HEK293 (cell line): ENCODE data around the gene PNLIPRP1.

Experiments used
- CTCF ChIA-PET: fragments of 350-600 bp; formaldehyde crosslinking; extraction: SDS; loops from one replicate; lab custom pipeline; 2021; ENCODE audit warnings: antibody characterized with exemption; lab: Yijun Ruan, JAX
- POLR2A ChIA-PET: fragments of 300-600 bp; formaldehyde crosslinking; extraction: SDS; loops from one replicate; lab custom pipeline; 2020; ENCODE audit warnings: antibody characterized with exemption, inconsistent platforms; lab: Yijun Ruan, JAX
- H3K27ac ChIP-seq: fragments of 200-500 bp; sonication (Bioruptor generic); 2 replicates; pipeline ENCODE4 v1.5.1; 2014; ENCODE audit warnings: low read depth, low read length, control low read depth, inconsistent platforms; ENCODE audit errors: extremely low read depth
- H3K36me3 ChIP-seq, 2 experiments: fragments of 200-500 bp in 1 of 2; sonication (Bioruptor generic) in 1 of 2; 1 replicate in 1 of 2; 2 replicates in 1 of 2; pipeline ENCODE4 v1.5.1; 2014 to 2017; ENCODE audit warnings: inconsistent platforms in 2 of 2, low read length in 2 of 2; ENCODE audit not compliant: control insufficient read depth in 2 of 2, insufficient read depth in 1 of 2
- H3K4me1 ChIP-seq: fragments of 200-500 bp; sonication (Bioruptor generic); 2 replicates; pipeline ENCODE4 v1.5.1; 2014; ENCODE audit warnings: mild to moderate bottlenecking, low read length, inconsistent platforms; ENCODE audit not compliant: control insufficient read depth, insufficient read depth
- H3K4me3 ChIP-seq: 2 replicates; pipeline ENCODE4 v1.5.1; 2011; ENCODE audit warnings: low read depth, mild to moderate bottlenecking, control low read depth, low read length, moderate library complexity
- H3K9me3 ChIP-seq: fragments of 200-500 bp; sonication (Bioruptor generic); 2 replicates; pipeline ENCODE4 v1.5.1; 2014; ENCODE audit warnings: low read depth, low read length, inconsistent platforms; ENCODE audit not compliant: control insufficient read depth, insufficient read depth
- ELK4 ChIP-seq: IDR thresholded peaks from 2 replicates; pipeline ENCODE4 v1.6.1; 2011; ENCODE audit warnings: mild to moderate bottlenecking, low read depth, low read length, borderline replicate concordance
- GLI4 ChIP-seq: fragments of 450-650 bp; formaldehyde crosslinking; IDR thresholded peaks from 2 replicates; pipeline ENCODE4 v1.5.1; 2016; ENCODE audit warnings: missing biosample characterization, missing genetic modification characterization
- GLIS1 ChIP-seq: fragments of 450-650 bp; formaldehyde crosslinking; IDR thresholded peaks from 2 replicates; pipeline ENCODE4 v1.5.1; 2016; ENCODE audit warnings: missing biosample characterization, missing genetic modification characterization
- HOXA7 ChIP-seq: sonication (generic); formaldehyde crosslinking; IDR thresholded peaks from 2 replicates; pipeline ENCODE4 v1.8.1; 2022; ENCODE audit warnings: missing genetic modification reagents, borderline replicate concordance
- SP3 ChIP-seq: fragments of 450-650 bp; formaldehyde crosslinking; IDR thresholded peaks from 2 replicates; pipeline ENCODE4 v1.5.1; 2016; ENCODE audit warnings: missing biosample characterization, missing genetic modification characterization
- ZBTB20 ChIP-seq: fragments of 450-650 bp; formaldehyde crosslinking; IDR thresholded peaks from 2 replicates; pipeline ENCODE4 v1.5.1; 2016; ENCODE audit warnings: missing biosample characterization, missing genetic modification characterization
- ZBTB21 ChIP-seq: fragments of 450-650 bp; formaldehyde crosslinking; IDR thresholded peaks from 2 replicates; pipeline ENCODE4 v1.5.1; 2017; ENCODE audit warnings: missing biosample characterization, missing genetic modification characterization
- ZBTB49 ChIP-seq: fragments of 450-650 bp; formaldehyde crosslinking; IDR thresholded peaks from 2 replicates; pipeline ENCODE4 v1.5.1; 2016; ENCODE audit warnings: missing biosample characterization, missing genetic modification characterization, low read depth
- ZFP41 ChIP-seq: fragments of 450-650 bp; formaldehyde crosslinking; IDR thresholded peaks from 2 replicates; pipeline ENCODE4 v1.5.1; 2016; ENCODE audit warnings: missing biosample characterization, missing genetic modification characterization, borderline replicate concordance
- ZNF26 ChIP-seq: fragments of 450-650 bp; formaldehyde crosslinking; IDR thresholded peaks from 2 replicates; pipeline ENCODE4 v1.5.1; 2016; ENCODE audit warnings: missing biosample characterization, missing genetic modification characterization
- ZNF521 ChIP-seq: fragments of 450-650 bp; formaldehyde crosslinking; IDR thresholded peaks from 2 replicates; pipeline ENCODE4 v1.5.1; 2017; ENCODE audit warnings: missing biosample characterization, mild to moderate bottlenecking, missing genetic modification characterization
- ZNF544 ChIP-seq: fragments of 450-650 bp; formaldehyde crosslinking; IDR thresholded peaks from 2 replicates; pipeline ENCODE4 v1.5.0; 2017; ENCODE audit warnings: missing biosample characterization, missing genetic modification characterization
- ZNF654 ChIP-seq: fragments of 450-650 bp; formaldehyde crosslinking; IDR thresholded peaks from 2 replicates; pipeline ENCODE4 v1.5.1; 2016; ENCODE audit warnings: low read depth, missing biosample characterization, missing genetic modification characterization
- ZNF830 ChIP-seq: fragments of 450-650 bp; IDR thresholded peaks from 2 replicates; pipeline ENCODE4 v1.5.0; 2018; ENCODE audit warnings: missing biosample characterization, missing genetic modification characterization, low read depth, mild to moderate bottlenecking, moderate library complexity
- ZSCAN5A ChIP-seq: fragments of 450-650 bp; formaldehyde crosslinking; IDR thresholded peaks from 2 replicates; pipeline ENCODE4 v1.5.1; 2016; ENCODE audit warnings: missing biosample characterization, missing genetic modification characterization
- TF ChIP-seq, protein P1 (sequence below): fragments of 450-650 bp; formaldehyde crosslinking; IDR thresholded peaks from 2 replicates; pipeline ENCODE4 v1.5.1; 2016; ENCODE audit warnings: missing biosample characterization, missing genetic modification characterization
- TF ChIP-seq, protein P2 (sequence below): fragments of 450-650 bp; formaldehyde crosslinking; IDR thresholded peaks from 2 replicates; pipeline ENCODE4 v1.5.1; 2016; ENCODE audit warnings: missing biosample characterization, missing genetic modification characterization
- TF ChIP-seq, protein P3 (sequence below): fragments of 450-650 bp; formaldehyde crosslinking; IDR thresholded peaks from 2 replicates; pipeline ENCODE4 v1.5.1; 2016; ENCODE audit warnings: missing biosample characterization, missing genetic modification characterization

The PNLIPRP1 gene

GRCh38 chr10:116621476-116621875, 30.7 kb downstream of the PNLIPRP1 start (continued):
- TF ChIP-seq, protein P1, sequence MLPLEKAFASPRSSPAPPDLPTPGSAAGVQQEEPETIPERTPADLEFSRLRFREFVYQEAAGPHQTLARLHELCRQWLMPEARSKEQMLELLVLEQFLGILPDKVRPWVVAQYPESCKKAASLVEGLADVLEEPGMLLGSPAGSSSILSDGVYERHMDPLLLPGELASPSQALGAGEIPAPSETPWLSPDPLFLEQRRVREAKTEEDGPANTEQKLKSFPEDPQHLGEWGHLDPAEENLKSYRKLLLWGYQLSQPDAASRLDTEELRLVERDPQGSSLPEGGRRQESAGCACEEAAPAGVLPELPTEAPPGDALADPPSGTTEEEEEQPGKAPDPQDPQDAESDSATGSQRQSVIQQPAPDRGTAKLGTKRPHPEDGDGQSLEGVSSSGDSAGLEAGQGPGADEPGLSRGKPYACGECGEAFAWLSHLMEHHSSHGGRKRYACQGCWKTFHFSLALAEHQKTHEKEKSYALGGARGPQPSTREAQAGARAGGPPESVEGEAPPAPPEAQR (tag by site-specific recombination) = no peak
- TF ChIP-seq GLI4 (tag by site-specific recombination) = no peak

GRCh38 chr10:116621934-116622655, 31.3 kb downstream of the PNLIPRP1 start:
- Histone ChIP-seq H3K9me3 (no peaks in the 10 kb centered on the region), H3K4me1 (no peaks in the 10 kb centered on the region), H3K4me3 (no peak overlapping the region), H3K27ac (no peak overlapping the region), H3K36me3 (no peaks in the 10 kb centered on the region)
- CTCF ChIA-PET = interaction anchor here (0.6 kb wide), 1 partner anchor 362 kb away, joined by 3 read pairs; no protein-coding TSS in a partner anchor
- POLR2A ChIA-PET = no interaction called here
- TF ChIP-seq ZNF26 (no peak), GLIS1 (tag by site-specific recombination) (peak; percentile 6; the same call in 1 of the 2 replicates)

DNA sequence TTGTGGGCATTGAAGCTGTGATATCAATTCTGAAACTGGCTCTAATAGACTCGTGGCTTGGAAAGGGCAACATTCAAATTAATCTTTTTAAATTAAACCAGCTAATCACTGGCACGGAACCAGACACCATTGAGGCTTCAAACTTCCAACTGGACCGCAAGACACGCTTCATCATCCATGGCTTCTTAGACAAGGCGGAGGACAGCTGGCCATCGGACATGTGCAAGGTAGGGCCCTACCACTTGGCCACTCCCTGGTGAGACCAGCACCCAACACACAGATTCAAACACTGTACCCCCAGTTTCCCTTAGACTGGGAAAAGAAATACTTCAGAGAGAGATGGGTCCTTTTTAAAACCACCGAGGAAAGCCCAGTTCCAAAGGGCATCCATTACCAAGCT, 35.1 kb downstream of the PNLIPRP1 start:
- Histone ChIP-seq H3K9me3 (no peaks in the 10 kb centered on the region), H3K4me3 (no peak overlapping the region), H3K27ac (no peak overlapping the region), H3K4me1 (no peaks in the 10 kb centered on the region), H3K36me3 (no peaks in the 10 kb centered on the region)
- ChIA-PET POLR2A (no interaction called here), CTCF (interaction anchor here (0.7 to 6.7 kb wide), 4 partner anchors 162 to 1797 kb away, joined by 3 to 60 read pairs (median 6); no protein-coding TSS in a partner anchor)
- no peak for TF ChIP-seq SP3 (tag by site-specific recombination)
- TF ChIP-seq ZNF830 (tag by site-specific recombination) = no peak
- TF ChIP-seq HOXA7 (CRISPR knock-in tag) = no peak
- no peak for TF ChIP-seq ZNF654
- no peak for TF ChIP-seq ZBTB49 (tag by site-specific recombination)
- TF ChIP-seq ZNF521 (tag by site-specific recombination) = no peak
- TF ChIP-seq, protein P2, sequence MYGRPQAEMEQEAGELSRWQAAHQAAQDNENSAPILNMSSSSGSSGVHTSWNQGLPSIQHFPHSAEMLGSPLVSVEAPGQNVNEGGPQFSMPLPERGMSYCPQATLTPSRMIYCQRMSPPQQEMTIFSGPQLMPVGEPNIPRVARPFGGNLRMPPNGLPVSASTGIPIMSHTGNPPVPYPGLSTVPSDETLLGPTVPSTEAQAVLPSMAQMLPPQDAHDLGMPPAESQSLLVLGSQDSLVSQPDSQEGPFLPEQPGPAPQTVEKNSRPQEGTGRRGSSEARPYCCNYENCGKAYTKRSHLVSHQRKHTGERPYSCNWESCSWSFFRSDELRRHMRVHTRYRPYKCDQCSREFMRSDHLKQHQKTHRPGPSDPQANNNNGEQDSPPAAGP (tag by site-specific recombination) = no peak
- TF ChIP-seq ZNF544 (tag by site-specific recombination) = no peak
- TF ChIP-seq, protein P3, sequence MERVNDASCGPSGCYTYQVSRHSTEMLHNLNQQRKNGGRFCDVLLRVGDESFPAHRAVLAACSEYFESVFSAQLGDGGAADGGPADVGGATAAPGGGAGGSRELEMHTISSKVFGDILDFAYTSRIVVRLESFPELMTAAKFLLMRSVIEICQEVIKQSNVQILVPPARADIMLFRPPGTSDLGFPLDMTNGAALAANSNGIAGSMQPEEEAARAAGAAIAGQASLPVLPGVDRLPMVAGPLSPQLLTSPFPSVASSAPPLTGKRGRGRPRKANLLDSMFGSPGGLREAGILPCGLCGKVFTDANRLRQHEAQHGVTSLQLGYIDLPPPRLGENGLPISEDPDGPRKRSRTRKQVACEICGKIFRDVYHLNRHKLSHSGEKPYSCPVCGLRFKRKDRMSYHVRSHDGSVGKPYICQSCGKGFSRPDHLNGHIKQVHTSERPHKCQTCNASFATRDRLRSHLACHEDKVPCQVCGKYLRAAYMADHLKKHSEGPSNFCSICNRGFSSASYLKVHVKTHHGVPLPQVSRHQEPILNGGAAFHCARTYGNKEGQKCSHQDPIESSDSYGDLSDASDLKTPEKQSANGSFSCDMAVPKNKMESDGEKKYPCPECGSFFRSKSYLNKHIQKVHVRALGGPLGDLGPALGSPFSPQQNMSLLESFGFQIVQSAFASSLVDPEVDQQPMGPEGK = no peak
- no peak for TF ChIP-seq ELK4
- TF ChIP-seq ZSCAN5A (tag by site-specific recombination) = no peak
- TF ChIP-seq ZBTB20 (tag by site-specific recombination) = no peak
- TF ChIP-seq ZBTB21 (tag by site-specific recombination) = no peak
- TF ChIP-seq ZFP41 = no peak
